Measurements from ENCODE around the gene GLS. TPM values are rescaled to one million over a fixed set of nuclear protein-coding genes. Genes with fewer than 3 reads are reported as not detected.
A peak's percentile ranks its signal among the peaks of the same experiment; 100 is the strongest.

GLS gene
- total RNA-seq, result 100 to 1,000 TPM; 218 to 227 TPM

- peak; percentile 81 for ATAC-seq
- peaks cover 36% of the 10 kb centered on the region for H3K4me1 Mint-ChIP-seq (ENCODE audit: low read depth)
- ChIA-PET CTCF (interaction anchor here (0.9 to 2.4 kb wide), 5 partner anchors 12 to 67 kb away, joined by 3 to 16 read pairs (median 6); no protein-coding TSS in a partner anchor), POLR2A (interaction anchor here (0.6 to 3.8 kb wide), 31 partner anchors 9 to 562 kb away, joined by 3 to 34 read pairs (median 7); partner anchors contain the start of genes STAT1 and STAT4)
- H3K36me3 Mint-ChIP-seq (ENCODE audit: low read depth), result peaks cover 38% of the 10 kb centered on the region
- H3K4me3 Mint-ChIP-seq, result peak within 1 kb of the TSS; percentile 94
- peak within 1 kb of the TSS; percentile 99 for H3K27ac Mint-ChIP-seq
- intact Hi-C loops (cut with micrococcal nuclease), result loop anchor here (1.0 to 5.0 kb wide), 3 partner anchors 32 to 272 kb away; partner anchors contain the start of genes STAT1 and STAT4
- no peaks in the 10 kb centered on the region for H3K9me3 Mint-ChIP-seq
- no peaks in the 10 kb centered on the region for H3K27me3 Mint-ChIP-seq
- DNase-seq, result peak; percentile 97
- no peak for TF ChIP-seq CTCF (IDR thresholded peaks at IDR 0.05)
Observed at GRCh38 chr2:190880378-190881083, at the start of gene GLS. Gene GLS (plus strand): TSS chr2:190880821. CDS start chr2:190881085, 264 bp downstream.

GRCh38 chr2:190831941-190832340 is 48.7 kb upstream of the GLS start:
- no peaks in the 10 kb centered on the region for H3K36me3 Mint-ChIP-seq (ENCODE audit: low read depth)
- DNase-seq (no peak), ATAC-seq (no peak)
- CTCF ChIA-PET, result interaction anchor here (1.9 kb wide), 1 partner anchor 19 kb away, joined by 4 read pairs; no protein-coding TSS in a partner anchor
- H3K4me3 Mint-ChIP-seq, result no peak overlapping the region
- no peaks in the 10 kb centered on the region for H3K4me1 Mint-ChIP-seq (ENCODE audit: low read depth)
- no peak for TF ChIP-seq CTCF (IDR thresholded peaks at IDR 0.05)
- H3K27me3 Mint-ChIP-seq, result no peaks in the 10 kb centered on the region
- intact Hi-C loops (cut with micrococcal nuclease), result no loop called here
- POLR2A ChIA-PET, result no interaction called here
- H3K27ac Mint-ChIP-seq, result no peak overlapping the region
- no peaks in the 10 kb centered on the region for H3K9me3 Mint-ChIP-seq

- ATAC-seq, result no peak
- H3K4me3 Mint-ChIP-seq, result no peak overlapping the region
- ChIA-PET CTCF (no interaction called here), POLR2A (no interaction called here)
- no peaks in the 10 kb centered on the region for H3K27me3 Mint-ChIP-seq
- no peaks in the 10 kb centered on the region for H3K36me3 Mint-ChIP-seq (ENCODE audit: low read depth)
- TF ChIP-seq CTCF (IDR thresholded peaks at IDR 0.05), result no peak
- intact Hi-C loops (cut with micrococcal nuclease), result no loop called here
- peaks cover 12% of the 10 kb centered on the region for H3K4me1 Mint-ChIP-seq (ENCODE audit: low read depth)
- no peak for DNase-seq
- H3K9me3 Mint-ChIP-seq, result no peaks in the 10 kb centered on the region
- H3K27ac Mint-ChIP-seq, result no peak overlapping the region
Observed at GRCh38 chr2:190834890-190835208, 45.8 kb upstream of the GLS start.

- no peak for TF ChIP-seq CTCF (IDR thresholded peaks at IDR 0.05)
- H3K36me3 Mint-ChIP-seq (ENCODE audit: low read depth), result no peaks in the 10 kb centered on the region
- no peaks in the 10 kb centered on the region for H3K27me3 Mint-ChIP-seq
- ChIA-PET POLR2A (no interaction called here), CTCF (interaction anchor here (1.0 kb wide), 1 partner anchor 15 kb away, joined by 3 read pairs; no protein-coding TSS in a partner anchor)
- DNase-seq, result no peak
- H3K4me3 Mint-ChIP-seq, result no peak overlapping the region
- no peak overlapping the region for H3K27ac Mint-ChIP-seq
- no peak for ATAC-seq
- H3K9me3 Mint-ChIP-seq, result no peaks in the 10 kb centered on the region
- peaks cover 12% of the 10 kb centered on the region for H3K4me1 Mint-ChIP-seq (ENCODE audit: low read depth)
- intact Hi-C loops (cut with micrococcal nuclease), result no loop called here
Observed at GRCh38 chr2:190835303-190835930, 45.2 kb upstream of the GLS start.

- Mint-ChIP-seq H3K36me3 (ENCODE audit: low read depth) (no peaks in the 10 kb centered on the region), H3K9me3 (no peaks in the 10 kb centered on the region), H3K4me1 (ENCODE audit: low read depth) (peaks cover 19% of the 10 kb centered on the region), H3K27ac (no peak overlapping the region), H3K27me3 (no peaks in the 10 kb centered on the region), H3K4me3 (no peak overlapping the region)
- intact Hi-C loops (cut with micrococcal nuclease), result no loop called here
- TF ChIP-seq CTCF (IDR thresholded peaks at IDR 0.05), result no peak
- POLR2A ChIA-PET, result no interaction called here
- no peak for DNase-seq
- ATAC-seq, result no peak
- CTCF ChIA-PET, result interaction anchor here (0.7 kb wide), 1 partner anchor 13 kb away, joined by 3 read pairs; no protein-coding TSS in a partner anchor
Observed at GRCh38 chr2:190836767-190837166, 43.9 kb upstream of the GLS start.
